ENCODE data around the gene ANP32B.
"Not testable (repeated sequence)": the region's sequence is repeated elsewhere in the genome, so short reads cannot be mapped to it uniquely, and the experiment has no call there.

ANP32B gene

GRCh38 chr9:97994703-97995102 lies 11.6 kb downstream of the ANP32B start:
- DNase-seq = no peak

DNA sequence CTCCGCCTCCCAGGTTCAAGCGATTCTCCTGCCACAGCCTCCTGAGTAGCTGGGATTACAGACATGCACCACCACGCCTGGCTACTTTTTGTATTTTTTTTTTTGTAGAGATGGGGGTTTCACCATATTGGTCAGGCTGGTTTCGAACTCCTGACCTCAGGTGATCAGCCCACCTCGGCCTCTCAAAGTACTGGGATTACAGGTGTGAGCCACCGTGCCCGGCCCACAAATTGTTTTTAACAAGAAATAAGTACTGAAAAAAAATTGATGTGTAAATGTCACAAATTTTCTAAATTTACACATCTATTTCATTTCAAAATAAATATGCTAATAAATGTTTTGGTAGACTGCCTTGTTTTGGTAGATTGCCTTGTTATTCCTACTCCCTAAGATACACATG lies 13.5 kb downstream of the ANP32B start:
- not testable (repeated sequence) for DNase-seq

DNA sequence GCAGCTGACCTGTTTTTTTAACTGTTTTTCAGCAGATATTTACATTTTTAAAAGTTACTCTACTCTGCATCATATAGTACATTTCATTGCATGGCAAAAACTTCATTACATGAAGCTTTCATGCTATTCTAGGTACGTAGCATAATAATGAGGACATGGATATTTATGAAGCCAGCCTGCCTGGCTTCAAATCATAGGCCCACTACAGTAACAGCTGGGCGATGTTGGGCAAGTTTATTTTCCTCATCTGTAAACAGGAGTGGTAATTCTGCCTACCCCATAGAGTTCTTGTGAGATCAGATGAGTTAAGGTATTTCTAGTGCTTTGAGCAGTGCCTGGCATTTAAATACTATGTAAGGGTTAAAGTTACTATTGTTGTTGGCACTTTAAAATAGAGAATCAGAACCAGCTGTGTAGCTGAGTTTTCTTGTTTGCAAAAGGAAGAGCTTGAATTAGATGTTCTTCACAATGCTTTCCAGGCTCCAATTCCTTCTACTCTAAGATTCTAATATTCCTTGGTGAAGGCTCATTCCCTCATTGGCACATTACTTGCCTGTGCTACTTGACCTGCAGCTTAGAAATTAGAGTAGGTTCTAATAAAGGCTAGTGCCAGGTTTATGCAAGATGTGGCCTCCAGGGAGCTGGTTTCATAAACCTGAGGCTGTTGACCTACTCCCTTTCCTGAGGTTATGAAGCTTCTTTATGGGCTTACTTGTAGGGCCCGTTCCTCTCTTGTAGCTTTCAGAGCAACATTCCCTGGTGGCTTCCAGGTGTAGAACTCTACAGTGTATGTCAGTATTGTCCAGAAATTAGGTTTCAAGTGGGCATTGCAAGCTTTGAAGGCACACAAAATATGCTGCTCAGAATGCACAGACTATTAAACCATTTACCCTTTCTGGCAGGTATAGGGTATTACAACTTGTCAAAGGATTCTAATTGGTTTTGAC lies 14.5 kb downstream of the ANP32B start:
- no peak for DNase-seq

DNA sequence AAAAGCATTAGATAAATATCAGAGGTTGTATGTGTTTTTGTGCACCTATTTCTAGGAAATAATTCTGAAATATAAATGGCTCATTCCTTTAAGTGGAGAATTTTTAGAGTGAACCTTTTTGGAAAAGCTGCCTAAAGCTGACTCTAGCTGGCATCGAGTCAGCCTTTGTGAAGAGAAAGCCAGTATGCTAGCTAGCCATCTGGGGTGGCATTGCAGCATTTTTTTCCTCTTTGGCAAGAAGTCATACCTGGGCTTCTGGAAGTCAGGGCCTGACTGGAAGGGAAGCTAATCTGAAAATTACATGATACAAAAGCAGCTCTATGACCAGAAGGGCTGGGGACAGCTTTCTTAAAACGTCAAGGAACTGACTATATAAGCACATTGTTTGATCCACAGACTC lies 19.7 kb downstream of the ANP32B start:
- DNase-seq = no peak

DNA sequence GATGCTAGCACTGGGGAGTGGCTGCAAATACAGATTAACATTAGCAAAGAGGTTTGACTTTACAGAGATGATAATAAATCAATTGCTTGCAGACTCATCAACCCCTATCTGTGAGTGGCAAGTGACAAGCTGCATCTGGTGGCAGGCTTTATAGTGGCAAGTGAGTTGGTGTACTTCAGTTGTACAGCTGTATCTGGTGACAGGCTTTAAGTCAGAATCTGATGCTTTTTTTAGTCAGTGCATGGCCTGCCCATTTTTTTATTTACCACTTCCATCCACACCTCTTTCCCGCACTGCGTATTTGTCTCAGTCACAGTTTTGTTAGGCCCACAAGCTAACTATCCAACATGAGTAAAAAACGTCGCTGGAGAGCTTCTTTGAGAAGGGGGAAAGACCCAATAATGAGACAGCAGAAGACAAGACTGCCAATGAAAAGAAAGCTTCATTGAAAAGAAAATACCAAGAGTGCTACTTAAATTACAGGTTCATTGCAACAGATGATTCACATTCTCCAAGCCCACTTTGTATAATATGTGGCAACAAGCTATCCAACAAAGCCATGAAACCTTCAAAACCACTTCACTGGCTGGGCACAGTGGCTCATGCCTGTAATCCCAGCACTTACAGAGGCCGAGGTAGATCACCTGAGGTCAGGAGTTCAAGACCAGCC lies 23.1 kb downstream of the ANP32B start:
- DNase-seq = no peak

DNA sequence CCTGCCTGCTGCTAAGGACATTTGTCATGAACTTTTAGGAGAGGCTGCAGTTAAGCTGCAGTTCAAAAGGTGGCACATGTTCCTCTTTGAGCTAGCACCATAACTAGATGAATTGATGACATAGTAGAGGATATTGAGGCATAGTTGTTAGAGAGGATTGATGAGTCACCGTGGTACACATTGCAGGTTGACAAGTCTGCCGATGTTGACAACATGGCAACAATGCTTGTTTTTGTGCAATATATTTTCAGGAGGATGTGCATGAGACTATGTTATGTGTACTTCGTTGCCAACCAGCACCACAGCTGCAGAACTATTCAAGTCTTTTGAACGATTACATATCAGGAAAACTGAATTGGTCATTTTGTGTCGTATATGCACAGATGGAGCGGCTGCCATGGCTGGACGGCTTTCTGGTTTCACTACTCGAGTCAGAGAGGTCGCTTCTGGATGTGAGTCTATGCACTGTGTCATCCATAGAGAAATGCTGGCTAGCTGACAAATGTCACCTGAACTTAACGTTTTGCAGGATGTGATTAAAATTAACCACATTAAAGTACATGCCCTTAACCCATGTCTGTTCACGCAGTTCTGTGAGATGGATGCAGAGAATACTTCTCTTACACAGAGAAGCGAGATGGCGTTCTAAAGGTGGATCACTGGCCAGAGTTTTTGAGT lies 24.2 kb downstream of the ANP32B start:
- DNase-seq = no peak

DNA sequence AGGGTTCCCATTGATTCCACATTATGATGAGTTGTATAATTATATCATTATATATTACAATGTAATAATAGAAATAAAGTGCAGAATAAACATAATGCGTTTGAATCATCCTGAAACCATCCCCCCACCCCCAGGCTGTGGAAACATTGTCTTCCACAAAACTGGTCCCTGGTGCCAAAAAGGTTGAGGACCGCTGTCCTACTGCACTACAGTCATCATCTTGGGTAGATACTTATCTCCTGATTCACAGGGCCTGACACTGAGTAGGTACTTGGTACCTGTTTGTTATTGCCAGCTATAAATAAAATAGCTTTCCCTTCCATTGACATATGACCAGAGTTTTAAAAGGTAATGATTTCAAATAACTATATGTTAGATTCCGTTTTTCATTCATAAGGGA lies 25.6 kb downstream of the ANP32B start:
- DNase-seq = no peak

DNA sequence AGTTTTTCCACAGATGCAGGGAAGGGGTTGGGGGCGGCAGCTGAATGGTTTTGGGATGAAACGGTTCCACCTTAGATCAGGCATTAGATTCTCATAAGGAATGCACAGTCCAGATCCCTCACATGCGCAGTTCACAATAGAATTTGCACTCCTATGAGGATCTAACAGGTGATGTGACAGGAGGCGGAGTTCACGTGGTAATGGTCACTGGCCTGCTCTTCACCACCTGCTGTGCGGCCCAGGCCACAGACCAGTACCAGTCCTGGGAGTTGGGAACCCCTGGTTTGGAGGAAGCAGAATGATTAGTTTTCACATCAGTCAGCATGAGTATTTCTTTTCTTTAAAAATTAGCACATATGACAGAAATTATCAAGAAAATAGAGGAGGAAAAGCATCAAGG lies 26.3 kb downstream of the ANP32B start:
- DNase-seq = no peak

DNA sequence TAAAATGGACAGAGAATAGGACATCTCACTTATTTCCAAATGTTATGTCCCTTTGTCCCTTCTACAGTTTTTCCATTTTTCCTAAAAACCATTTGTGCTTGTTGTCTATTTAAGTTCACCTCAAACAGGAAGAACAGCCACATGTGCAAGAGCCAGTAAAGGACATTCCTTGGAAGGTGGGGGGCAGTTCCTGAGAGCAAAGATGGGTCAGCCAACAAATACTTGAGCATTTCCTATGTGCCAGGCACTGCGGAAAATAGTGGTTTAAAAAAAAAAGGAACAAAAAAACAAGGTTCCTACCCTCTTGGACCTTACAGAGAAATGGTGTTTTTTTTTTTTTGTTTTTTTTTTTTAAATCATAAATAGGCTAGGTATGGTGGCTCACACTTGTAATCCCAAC lies 26.8 kb downstream of the ANP32B start:
- DNase-seq = no peak

DNA sequence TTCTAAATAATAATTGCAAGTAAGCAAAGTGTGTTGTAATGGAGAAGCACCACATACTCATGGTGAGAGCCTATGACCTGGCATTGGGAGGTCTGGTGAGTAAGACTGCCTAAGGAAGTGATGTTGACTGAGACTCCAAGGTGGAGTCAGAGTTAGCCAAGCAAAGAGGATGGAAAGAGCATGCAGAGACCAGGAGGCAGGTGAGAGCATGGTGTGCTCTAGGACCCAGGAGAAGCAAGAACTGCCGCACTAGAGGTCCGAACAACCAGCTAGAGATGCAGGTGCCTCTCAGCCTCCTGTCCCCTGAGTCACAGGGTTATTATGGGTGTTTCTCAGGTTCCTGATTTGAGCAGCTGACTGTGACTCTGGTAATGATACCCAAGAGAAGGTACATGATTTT lies 27.3 kb downstream of the ANP32B start:
- DNase-seq = no peak

DNA sequence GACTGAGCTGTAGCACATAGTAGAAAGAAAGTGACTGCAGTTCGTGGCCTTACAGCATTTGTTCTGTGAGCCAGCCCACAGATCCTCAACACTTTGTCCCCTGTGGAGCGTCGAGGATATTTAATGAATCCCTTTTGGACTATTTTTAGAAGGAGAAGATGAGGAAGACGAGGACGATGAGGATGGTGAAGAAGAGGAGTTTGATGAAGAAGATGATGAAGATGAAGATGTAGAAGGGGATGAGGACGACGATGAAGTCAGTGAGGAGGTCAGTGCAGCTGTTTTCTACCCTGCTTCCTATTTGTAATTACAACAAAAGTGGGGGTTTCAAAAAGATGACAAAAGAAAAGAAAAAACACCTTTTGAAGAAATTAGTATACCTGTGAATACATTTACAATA lies 28.0 kb downstream of the ANP32B start:
- no peak for DNase-seq

- no peak for DNase-seq
These were observed 33.1 kb downstream of the ANP32B start for GRCh38 chr9:98016137-98016680.

- DNase-seq = no peak
These were observed 34.2 kb downstream of the ANP32B start for GRCh38 chr9:98017306-98017705.

GRCh38 chr9:98018347-98018746 lies 35.2 kb downstream of the ANP32B start:
- DNase-seq = no peak

- no peak for DNase-seq
These were observed 36.0 kb downstream of the ANP32B start for GRCh38 chr9:98019098-98019497.

GRCh38 chr9:98019869-98020268 lies 36.7 kb downstream of the ANP32B start:
- DNase-seq = not testable (repeated sequence)

DNA sequence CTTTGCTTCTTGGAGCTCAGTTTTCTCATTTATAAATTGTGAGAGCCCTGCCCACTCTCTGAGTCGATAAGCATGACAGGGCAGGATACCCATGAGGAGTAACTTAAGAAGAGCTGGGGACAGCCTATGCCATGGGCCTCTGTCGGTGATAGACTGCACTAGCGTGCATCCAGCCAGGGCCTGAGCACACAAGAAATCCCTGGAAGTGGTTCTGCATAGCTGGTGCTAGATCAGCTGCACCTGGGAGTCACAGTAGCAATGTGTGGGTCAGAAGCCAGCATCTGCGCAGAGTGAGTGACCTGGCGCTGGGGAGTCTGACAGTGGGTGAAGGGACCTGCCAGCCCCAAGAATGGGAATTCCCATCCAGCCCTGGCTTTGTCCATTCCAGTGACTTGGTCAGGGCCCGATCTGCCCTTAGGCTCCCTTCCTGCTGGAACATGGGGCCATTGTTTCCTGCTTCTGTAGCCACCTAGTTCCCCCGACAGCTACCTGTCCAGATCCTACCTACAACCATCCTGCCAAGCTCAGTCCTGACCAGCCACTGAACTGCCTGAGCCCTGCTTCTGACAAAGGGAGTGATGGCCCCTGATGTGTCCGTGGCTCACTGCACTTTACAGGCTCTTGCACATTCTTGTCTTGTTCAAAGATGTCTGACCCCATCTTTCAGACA lies 37.5 kb downstream of the ANP32B start:
- no peak for DNase-seq

- no peak for DNase-seq
These were observed 38.3 kb downstream of the ANP32B start for GRCh38 chr9:98021306-98022040.

DNA sequence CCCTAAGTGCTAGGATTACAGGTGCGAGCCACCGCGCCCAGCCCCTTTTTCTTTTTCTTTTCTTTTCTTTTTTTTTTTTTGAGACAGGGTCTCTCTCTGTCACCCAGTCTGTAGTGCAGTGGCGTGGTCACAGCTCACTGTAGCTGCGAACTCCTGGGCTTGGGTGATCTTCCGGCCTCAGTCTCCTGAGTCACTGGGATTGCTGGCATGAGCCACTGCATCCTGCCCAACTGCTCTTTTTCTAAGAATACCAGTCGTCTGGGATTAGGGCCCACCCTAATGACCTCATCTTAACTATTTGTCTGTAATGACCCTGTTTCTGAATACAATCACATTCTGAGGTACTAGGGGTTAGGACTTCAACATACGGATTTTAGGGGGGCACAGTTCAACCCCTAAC lies 39.3 kb downstream of the ANP32B start:
- DNase-seq = no peak

- no peak for DNase-seq
These were observed 41.6 kb downstream of the ANP32B start for GRCh38 chr9:98024702-98025101.

DNA sequence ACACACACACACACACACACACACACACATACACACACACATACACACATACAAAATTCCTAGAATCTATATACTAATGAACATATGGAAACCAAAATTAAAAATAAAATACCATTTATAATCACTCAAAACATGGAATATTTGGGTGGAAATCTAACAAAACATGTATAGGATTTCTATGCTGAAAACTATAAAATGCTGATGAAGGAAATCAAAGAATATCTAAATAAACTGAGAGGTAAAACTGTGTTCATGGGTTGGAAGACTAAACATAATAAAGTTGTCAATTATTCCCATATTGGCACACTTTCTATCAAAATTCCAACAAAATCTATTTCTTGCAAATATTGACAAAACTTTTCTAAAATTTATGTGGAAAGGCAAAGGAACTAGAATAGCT lies 48.0 kb downstream of the ANP32B start:
- DNase-seq = no peak

DNA sequence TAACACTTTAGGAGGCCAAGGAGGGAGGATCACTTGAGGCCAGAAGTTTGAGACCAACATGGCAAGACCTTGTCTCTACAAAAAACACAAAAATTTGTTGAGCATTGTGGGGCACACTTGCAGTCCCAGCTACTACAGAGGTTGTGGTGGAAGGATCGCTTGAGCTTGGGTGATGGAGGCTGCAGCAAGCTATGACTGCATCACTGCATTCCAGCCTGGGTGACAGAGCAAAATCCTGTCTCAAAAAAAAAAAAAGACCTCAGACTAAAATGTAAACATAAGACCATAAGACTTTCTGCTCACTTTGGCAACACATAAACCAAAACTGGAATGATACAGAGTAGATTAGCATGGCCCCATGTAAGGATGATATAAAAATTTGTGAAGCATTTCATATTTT lies 48.8 kb downstream of the ANP32B start:
- DNase-seq = no peak
